IMR-90 (cell line): ENCODE results near the gene MRPL54. TPM values are rescaled to one million over a fixed set of nuclear protein-coding genes. Genes with fewer than 3 reads are reported as not detected.

Experiments used
- ATAC-seq: fragments of 200-7000 bp; cut with Tn5 transposase; 2 replicates; pipeline ENCODE4 v1.9.1; 2020; ENCODE audit warnings: low read depth, mild to moderate bottlenecking, moderate library complexity
- BruUV-seq: library from RNA; stranded (reverse); fragments of 400-500 nt; replicated peaks from 2 replicates; lab custom pipeline; 2021; lab: Mats Ljungman, UMichigan
- CTCF ChIA-PET: fragments of 300-600 bp; formaldehyde crosslinking; extraction: SDS; loops from one replicate; lab custom pipeline; 2021; ENCODE audit warnings: antibody characterized with exemption; lab: Yijun Ruan, JAX
- POLR2A ChIA-PET: fragments of 300-600 bp; sonication (Branson Sonifier 250); formaldehyde crosslinking; loops from one replicate; lab custom pipeline; 2022; ENCODE audit warnings: antibody characterized with exemption; ENCODE audit not compliant: unreplicated experiment; lab: Charles Lee
- DNase-seq: peaks from one replicate; pipeline ENCODE4 v3.0.0; 2013
- H2AFZ ChIP-seq: replicated peaks from 2 replicates; pipeline ENCODE3; 2013; ENCODE audit warnings: low read length, mild to moderate bottlenecking; ENCODE audit not compliant: poor library complexity
- H2AK5ac ChIP-seq: 2 replicates; pipeline ENCODE4 v1.6.1; 2013; ENCODE audit warnings: low read depth, low read length, inconsistent platforms
- H2AK9ac ChIP-seq: replicated peaks from 2 replicates; pipeline ENCODE3; 2013; ENCODE audit warnings: mild to moderate bottlenecking, low read depth, low read length, moderate library complexity; ENCODE audit not compliant: poor library complexity
- H2BK120ac ChIP-seq: 2 replicates; pipeline ENCODE4 v1.6.1; 2013; ENCODE audit warnings: low read depth, low read length, inconsistent platforms
- H2BK15ac ChIP-seq: 3 replicates; pipeline ENCODE4 v1.6.1; 2013; ENCODE audit warnings: low read depth, low read length, inconsistent platforms
- H2BK20ac ChIP-seq: 2 replicates; pipeline ENCODE4 v1.6.1; 2013; ENCODE audit warnings: low read depth, mild to moderate bottlenecking, inconsistent platforms, low read length, moderate library complexity
- H2BK5ac ChIP-seq: 2 replicates; pipeline ENCODE4 v1.6.1; 2013; ENCODE audit warnings: mild to moderate bottlenecking, low read depth, low read length, inconsistent platforms; ENCODE audit not compliant: poor library complexity, severe bottlenecking
- H3K14ac ChIP-seq: replicated peaks from 2 replicates; pipeline ENCODE4 v1.6.1; 2013; ENCODE audit warnings: low read depth, low read length, inconsistent platforms
- H3K18ac ChIP-seq: 2 replicates; pipeline ENCODE4 v1.6.1; 2013; ENCODE audit warnings: low read depth, low read length, control low read depth
- H3K23ac ChIP-seq: 2 replicates; pipeline ENCODE4 v1.6.1; 2013; ENCODE audit warnings: low read depth, low read length, inconsistent platforms
- H3K27ac ChIP-seq: 2 replicates; pipeline ENCODE4 v1.5.1; 2013; ENCODE audit warnings: mild to moderate bottlenecking, control low read depth, low read length; ENCODE audit not compliant: insufficient read depth
- H3K27me3 ChIP-seq: 2 replicates; pipeline ENCODE4 v1.6.1; 2013; ENCODE audit warnings: low read length; ENCODE audit not compliant: control insufficient read depth, insufficient read depth
- H3K36me3 ChIP-seq: 2 replicates; pipeline ENCODE4 v1.6.1; 2013; ENCODE audit warnings: low read length, mixed read lengths; ENCODE audit not compliant: control insufficient read depth, insufficient read depth
- H3K4ac ChIP-seq: 2 replicates; pipeline ENCODE4 v1.6.1; 2013; ENCODE audit warnings: low read depth, low read length, inconsistent platforms
- H3K4me1 ChIP-seq: 2 replicates; pipeline ENCODE4 v1.6.1; 2013; ENCODE audit warnings: low read length, mixed read lengths; ENCODE audit not compliant: control insufficient read depth, insufficient read depth
- H3K4me2 ChIP-seq: 2 replicates; pipeline ENCODE4 v1.6.1; 2013; ENCODE audit warnings: low read depth, mild to moderate bottlenecking, control low read depth, low read length, moderate library complexity
- H3K4me3 ChIP-seq: 2 replicates; pipeline ENCODE4 v1.5.1; 2013; ENCODE audit warnings: low read depth, mild to moderate bottlenecking, control low read depth, low read length, moderate library complexity; ENCODE audit not compliant: insufficient read depth
- H3K56ac ChIP-seq: 2 replicates; pipeline ENCODE4 v1.6.1; 2013; ENCODE audit warnings: low read length, inconsistent platforms; ENCODE audit not compliant: insufficient read depth; ENCODE audit errors: extremely low read depth
- H3K79me1 ChIP-seq, 2 experiments: 2 replicates each; pipeline ENCODE4 v1.6.1; 2013; ENCODE audit warnings: low read length in 2 of 2, inconsistent platforms in 1 of 2, low read depth in 1 of 2
- H3K9ac ChIP-seq: 2 replicates; pipeline ENCODE4 v1.6.1; 2013; ENCODE audit warnings: low read depth, low read length, control low read depth
- H3K9me1 ChIP-seq: 2 replicates; pipeline ENCODE4 v1.6.1; 2013; ENCODE audit warnings: low read length, inconsistent platforms; ENCODE audit not compliant: insufficient read depth
- H3K9me3 ChIP-seq: 2 replicates; pipeline ENCODE4 v1.6.1; 2013; ENCODE audit warnings: low read length; ENCODE audit not compliant: control insufficient read depth, insufficient read depth
- H4K20me1 ChIP-seq: 2 replicates; pipeline ENCODE4 v1.6.1; 2013; ENCODE audit warnings: low read length, inconsistent platforms; ENCODE audit not compliant: insufficient read depth
- H4K5ac ChIP-seq: 2 replicates; pipeline ENCODE4 v1.6.1; 2013; ENCODE audit warnings: mild to moderate bottlenecking, low read depth, low read length, control low read depth
- H4K8ac ChIP-seq, 2 experiments: 2 replicates each; pipeline ENCODE4 v1.6.1; 2013; ENCODE audit warnings: low read depth in 2 of 2, low read length in 2 of 2, control low read depth in 1 of 2, inconsistent platforms in 1 of 2
- H4K91ac ChIP-seq: 2 replicates; pipeline ENCODE4 v1.6.1; 2013; ENCODE audit warnings: low read depth, low read length, inconsistent platforms; ENCODE audit not compliant: insufficient read depth
- BHLHE40 ChIP-seq: fragments of 150-350 bp; IDR thresholded peaks from 2 replicates; pipeline ENCODE4 v1.6.1; 2016; ENCODE audit warnings: mild to moderate bottlenecking, low read depth, low read length
- CTCF ChIP-seq: conservative IDR thresholded peaks from 2 replicates; pipeline ENCODE4 v1.5.1; 2012; ENCODE audit warnings: mild to moderate bottlenecking, low read depth, low read length, improper control_type of control experiment
- MAFK ChIP-seq: IDR thresholded peaks from 2 replicates; pipeline ENCODE4 v1.6.1; 2012; ENCODE audit warnings: low read depth, low read length, improper control_type of control experiment
- MAZ ChIP-seq: IDR thresholded peaks from 2 replicates; pipeline ENCODE4 v1.6.1; 2012; ENCODE audit warnings: low read depth, mild to moderate bottlenecking, low read length, improper control_type of control experiment, moderate library complexity, borderline replicate concordance
- MXI1 ChIP-seq: IDR thresholded peaks from 2 replicates; pipeline ENCODE4 v1.6.1; 2012; ENCODE audit warnings: low read depth, mild to moderate bottlenecking, low read length, moderate library complexity, borderline replicate concordance
- POLR2A ChIP-seq: IDR thresholded peaks from 2 replicates; pipeline ENCODE4 v1.6.1; 2012; ENCODE audit warnings: mild to moderate bottlenecking, low read depth, low read length
- RCOR1 ChIP-seq: IDR thresholded peaks from 2 replicates; pipeline ENCODE4 v1.6.1; 2012; ENCODE audit warnings: mild to moderate bottlenecking, low read length, improper control_type of control experiment; ENCODE audit not compliant: insufficient replicate concordance
- SMC3 ChIP-seq: fragments of 150-350 bp; IDR thresholded peaks from 2 replicates; pipeline ENCODE4 v1.6.1; 2016; ENCODE audit warnings: low read depth, mild to moderate bottlenecking, antibody characterized with exemption, low read length, moderate library complexity
- USF2 ChIP-seq: fragments of 150-350 bp; IDR thresholded peaks from 2 replicates; pipeline ENCODE4 v1.6.1; 2017; ENCODE audit warnings: mild to moderate bottlenecking, antibody characterized with exemption, low read length, low read depth
- WGBS, 2 experiments: methylation state at CpG; one replicate each; pipeline versions ENCODE4 v1.1.5 to v1.1.7; 2013; ENCODE audit warnings: missing lambda C conversion rate in 2 of 2; ENCODE audit not compliant: insufficient read length in 1 of 2; ENCODE audit errors: extremely low coverage in 2 of 2; 5-methylcytosine and 5-hydroxymethylcytosine counted together
- dilution Hi-C: fragments of 300-500 bp; cut with HindIII; formaldehyde crosslinking; loops from one replicate; pipeline ENCODE4 v1.14.3; 2018; ENCODE audit warnings: low sequenced_read_pairs; ENCODE audit not compliant: unreplicated experiment
- in situ Hi-C: fragments of 300-500 bp; cut with MboI; formaldehyde crosslinking; loops from 3 replicates; pipeline ENCODE4 v1.14.3; 2019; ENCODE audit warnings: low sequenced_read_pairs, inconsistent platforms, mixed read lengths
- intact Hi-C: fragments of 100-400 bp; cut with micrococcal nuclease; formaldehyde crosslinking; loops from 2 replicates; pipeline ENCODE4 v1.10.0; 2022
- polyA plus RNA-seq, 3 experiments: library from polyadenylated mRNA; depleted of rRNA; stranded (reverse); fragments of >200 nt; gene quantifications; 2 replicates each; pipeline ENCODE4 v1.2.3, GENCODE V29; 2012; ENCODE audit warnings: low replicate concordance in 1 of 3
- total RNA-seq: library from RNA; depleted of rRNA; stranded (reverse); fragments of >200 nt; gene quantifications from 2 replicates; pipeline ENCODE4 v1.2.3, GENCODE V29; 2012
- TF ChIP-seq, protein P1 (sequence below): fragments of 150-350 bp; IDR thresholded peaks from 2 replicates; pipeline ENCODE4 v1.6.1; 2016; ENCODE audit warnings: low read depth, mild to moderate bottlenecking, low read length, moderate library complexity, borderline replicate concordance

The MRPL54 gene
- total and polyA plus RNA-seq, 2 of the 4 experiments (the other 2 are of a cell fraction), result 55.9 to 75.7 TPM

GRCh38 chr19:3753631-3754410 lies 8.7 kb upstream of the MRPL54 start:
- no peak overlapping the region for H2BK15ac ChIP-seq
- no peak overlapping the region for H2BK120ac ChIP-seq
- no peak overlapping the region for H3K4me2 ChIP-seq
- no peak overlapping the region for H3K18ac ChIP-seq
- H2BK20ac ChIP-seq, result no peak overlapping the region
- 93% methylated on average over 26 of the region's 51 CpGs; no CpG with 5 or more reads in 1 of the 2 experiments for WGBS, 2 experiments
- H3K9me1 ChIP-seq, result no peaks in the 10 kb centered on the region
- DNase-seq (no peak), ATAC-seq (no peak)
- no peak overlapping the region for H2BK5ac ChIP-seq
- no peak overlapping the region for H4K8ac ChIP-seq
- no peak overlapping the region for H2AK9ac ChIP-seq
- dilution Hi-C loops, result no loop called here
- H3K27ac ChIP-seq, result no peak overlapping the region
- ChIA-PET CTCF (no interaction called here), POLR2A (no interaction called here)
- intact Hi-C loops, result no loop called here
- H3K9me3 ChIP-seq, result no peaks in the 10 kb centered on the region
- no peak overlapping the region for H3K4ac ChIP-seq
- no TSS peak for BruUV-seq
- no peak overlapping the region for H2AK5ac ChIP-seq
- no peak overlapping the region for H3K23ac ChIP-seq
- H4K91ac ChIP-seq, result no peak overlapping the region
- H3K79me1 ChIP-seq, result no peaks in the 10 kb centered on the region; a peak in 1 of 4 replicates
- TF ChIP-seq MXI1 (no peak), CTCF (no peak), MAZ (no peak), BHLHE40 (no peak), USF2 (no peak), RCOR1 (no peak), POLR2A (no peak), MAFK (no peak), SMC3 (no peak)
- TF ChIP-seq, protein P1, sequence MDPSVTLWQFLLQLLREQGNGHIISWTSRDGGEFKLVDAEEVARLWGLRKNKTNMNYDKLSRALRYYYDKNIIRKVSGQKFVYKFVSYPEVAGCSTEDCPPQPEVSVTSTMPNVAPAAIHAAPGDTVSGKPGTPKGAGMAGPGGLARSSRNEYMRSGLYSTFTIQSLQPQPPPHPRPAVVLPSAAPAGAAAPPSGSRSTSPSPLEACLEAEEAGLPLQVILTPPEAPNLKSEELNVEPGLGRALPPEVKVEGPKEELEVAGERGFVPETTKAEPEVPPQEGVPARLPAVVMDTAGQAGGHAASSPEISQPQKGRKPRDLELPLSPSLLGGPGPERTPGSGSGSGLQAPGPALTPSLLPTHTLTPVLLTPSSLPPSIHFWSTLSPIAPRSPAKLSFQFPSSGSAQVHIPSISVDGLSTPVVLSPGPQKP, result no peak
- H2AFZ ChIP-seq, result no peak overlapping the region
- no peak overlapping the region for H3K56ac ChIP-seq
- H3K9ac ChIP-seq, result no peak overlapping the region
- peaks cover 24% of the 10 kb centered on the region; the same call in 1 of the 2 replicates for H3K36me3 ChIP-seq
- no peaks in the 10 kb centered on the region for H3K4me1 ChIP-seq
- in situ Hi-C loops, result no loop called here
- no peak overlapping the region for H3K14ac ChIP-seq
- H3K27me3 ChIP-seq, result no peaks in the 10 kb centered on the region
- no peak overlapping the region for H4K5ac ChIP-seq
- no peak overlapping the region for H3K4me3 ChIP-seq
- no peaks in the 10 kb centered on the region for H4K20me1 ChIP-seq
